HCT116 (cell line): Measurements from ENCODE around the gene VASH2.

ENCODE experiments used
- CEBPB ChIP-seq: IDR thresholded peaks from 2 replicates; pipeline ENCODE4 v1.6.1; 2012; ENCODE audit warnings: low read depth
- EZH2 ChIP-seq: fragments of 200-600 bp; sonication (generic); IDR thresholded peaks from 2 replicates; pipeline ENCODE4 v1.6.1; 2017; ENCODE audit warnings: antibody characterized with exemption, mixed run types
- EZH2phosphoT487 ChIP-seq: fragments of 200-600 bp; IDR thresholded peaks from 2 replicates; pipeline ENCODE4 v1.6.1; 2018; ENCODE audit warnings: antibody characterized with exemption, borderline replicate concordance
- FOSL1 ChIP-seq: IDR thresholded peaks from 2 replicates; pipeline ENCODE4 v1.6.1; 2012; ENCODE audit warnings: low read depth
- POLR2A ChIP-seq: IDR thresholded peaks from 2 replicates; pipeline ENCODE4 v1.7.0; 2011; ENCODE audit warnings: borderline replicate concordance; ENCODE audit not compliant: insufficient read depth, insufficient read length; ENCODE audit errors: extremely low read depth
- POLR2AphosphoS5 ChIP-seq: IDR thresholded peaks from 2 replicates; pipeline ENCODE4 v1.6.1; 2011; ENCODE audit warnings: mild to moderate bottlenecking, low read depth, low read length, moderate library complexity
- RAD21 ChIP-seq: IDR thresholded peaks from 2 replicates; pipeline ENCODE4 v1.6.1; 2012; ENCODE audit warnings: low read depth, mild to moderate bottlenecking
- SRF ChIP-seq: IDR thresholded peaks from 2 replicates; pipeline ENCODE4 v1.6.1; 2012; ENCODE audit warnings: low read depth
- TCF7L2 ChIP-seq: IDR thresholded peaks from 2 replicates; pipeline ENCODE4 v1.7.0; 2011; ENCODE audit warnings: borderline replicate concordance, inconsistent platforms; ENCODE audit not compliant: insufficient read depth, insufficient read length; ENCODE audit errors: extremely low read depth
- ZFX ChIP-seq: fragments of 450-650 bp; IDR thresholded peaks from 2 replicates; pipeline ENCODE4 v1.6.1; 2017
- ZNF274 ChIP-seq: fragments of 200-500 bp; sonication (Bioruptor generic); IDR thresholded peaks from 2 replicates; pipeline ENCODE4 v1.6.1; 2014; ENCODE audit warnings: mild to moderate bottlenecking, low read depth, low read length, inconsistent platforms
- TF ChIP-seq, protein P1 (sequence below): IDR thresholded peaks from 2 replicates; pipeline ENCODE4 v1.6.1; 2012; ENCODE audit warnings: low read depth
- TF ChIP-seq, protein P2 (sequence below), 3 experiments: fragments of 200-600 bp in 1 of 3; sonication (generic) in 1 of 3; IDR thresholded peaks in 2 of 3; conservative IDR thresholded peaks in 1 of 3; 2 replicates each; pipeline ENCODE4 v1.5.1; 2012 to 2017; ENCODE audit warnings: low read depth in 2 of 3, low read length in 2 of 3, antibody characterized with exemption in 1 of 3, borderline replicate concordance in 1 of 3, control low read depth in 1 of 3, mild to moderate bottlenecking in 1 of 3, mixed read lengths in 1 of 3, mixed run types in 1 of 3, moderate library complexity in 1 of 3; ENCODE audit not compliant: insufficient read depth in 1 of 3

DNA sequence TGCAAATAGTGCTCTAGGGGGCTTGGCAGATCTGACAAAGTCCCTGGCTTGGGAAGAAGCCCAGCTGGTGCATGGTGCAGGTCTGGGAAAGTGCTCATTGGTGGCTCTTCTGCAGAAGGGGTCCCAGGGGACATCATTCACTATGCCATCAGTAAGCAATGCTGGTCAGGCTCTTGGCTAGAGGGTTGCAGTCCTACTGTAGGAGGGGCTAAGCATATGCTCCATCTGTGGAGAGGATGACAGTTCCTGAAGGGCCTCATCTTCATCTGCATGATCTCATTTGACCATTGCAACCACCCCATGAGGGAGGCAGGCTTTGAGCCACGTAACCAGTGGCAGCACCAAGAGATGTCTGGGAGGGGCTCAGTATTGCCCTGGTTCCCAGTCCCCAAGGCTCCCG lies 31.5 kb upstream of the VASH2 start:
- TF ChIP-seq, protein P1, sequence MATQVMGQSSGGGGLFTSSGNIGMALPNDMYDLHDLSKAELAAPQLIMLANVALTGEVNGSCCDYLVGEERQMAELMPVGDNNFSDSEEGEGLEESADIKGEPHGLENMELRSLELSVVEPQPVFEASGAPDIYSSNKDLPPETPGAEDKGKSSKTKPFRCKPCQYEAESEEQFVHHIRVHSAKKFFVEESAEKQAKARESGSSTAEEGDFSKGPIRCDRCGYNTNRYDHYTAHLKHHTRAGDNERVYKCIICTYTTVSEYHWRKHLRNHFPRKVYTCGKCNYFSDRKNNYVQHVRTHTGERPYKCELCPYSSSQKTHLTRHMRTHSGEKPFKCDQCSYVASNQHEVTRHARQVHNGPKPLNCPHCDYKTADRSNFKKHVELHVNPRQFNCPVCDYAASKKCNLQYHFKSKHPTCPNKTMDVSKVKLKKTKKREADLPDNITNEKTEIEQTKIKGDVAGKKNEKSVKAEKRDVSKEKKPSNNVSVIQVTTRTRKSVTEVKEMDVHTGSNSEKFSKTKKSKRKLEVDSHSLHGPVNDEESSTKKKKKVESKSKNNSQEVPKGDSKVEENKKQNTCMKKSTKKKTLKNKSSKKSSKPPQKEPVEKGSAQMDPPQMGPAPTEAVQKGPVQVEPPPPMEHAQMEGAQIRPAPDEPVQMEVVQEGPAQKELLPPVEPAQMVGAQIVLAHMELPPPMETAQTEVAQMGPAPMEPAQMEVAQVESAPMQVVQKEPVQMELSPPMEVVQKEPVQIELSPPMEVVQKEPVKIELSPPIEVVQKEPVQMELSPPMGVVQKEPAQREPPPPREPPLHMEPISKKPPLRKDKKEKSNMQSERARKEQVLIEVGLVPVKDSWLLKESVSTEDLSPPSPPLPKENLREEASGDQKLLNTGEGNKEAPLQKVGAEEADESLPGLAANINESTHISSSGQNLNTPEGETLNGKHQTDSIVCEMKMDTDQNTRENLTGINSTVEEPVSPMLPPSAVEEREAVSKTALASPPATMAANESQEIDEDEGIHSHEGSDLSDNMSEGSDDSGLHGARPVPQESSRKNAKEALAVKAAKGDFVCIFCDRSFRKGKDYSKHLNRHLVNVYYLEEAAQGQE: no peak
- TF ChIP-seq, protein P2, sequence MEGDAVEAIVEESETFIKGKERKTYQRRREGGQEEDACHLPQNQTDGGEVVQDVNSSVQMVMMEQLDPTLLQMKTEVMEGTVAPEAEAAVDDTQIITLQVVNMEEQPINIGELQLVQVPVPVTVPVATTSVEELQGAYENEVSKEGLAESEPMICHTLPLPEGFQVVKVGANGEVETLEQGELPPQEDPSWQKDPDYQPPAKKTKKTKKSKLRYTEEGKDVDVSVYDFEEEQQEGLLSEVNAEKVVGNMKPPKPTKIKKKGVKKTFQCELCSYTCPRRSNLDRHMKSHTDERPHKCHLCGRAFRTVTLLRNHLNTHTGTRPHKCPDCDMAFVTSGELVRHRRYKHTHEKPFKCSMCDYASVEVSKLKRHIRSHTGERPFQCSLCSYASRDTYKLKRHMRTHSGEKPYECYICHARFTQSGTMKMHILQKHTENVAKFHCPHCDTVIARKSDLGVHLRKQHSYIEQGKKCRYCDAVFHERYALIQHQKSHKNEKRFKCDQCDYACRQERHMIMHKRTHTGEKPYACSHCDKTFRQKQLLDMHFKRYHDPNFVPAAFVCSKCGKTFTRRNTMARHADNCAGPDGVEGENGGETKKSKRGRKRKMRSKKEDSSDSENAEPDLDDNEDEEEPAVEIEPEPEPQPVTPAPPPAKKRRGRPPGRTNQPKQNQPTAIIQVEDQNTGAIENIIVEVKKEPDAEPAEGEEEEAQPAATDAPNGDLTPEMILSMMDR (IDR thresholded peaks at IDR 0.05 in 2 of 3, conservative IDR thresholded peaks at IDR 0.05 in 1 of 3; ENCODE audit: borderline replicate concordance in 1 of 3, insufficient read depth in 1 of 3, low read depth in 2 of 3, low read length in 2 of 3): no peak
- TF ChIP-seq RAD21: no peak
- TF ChIP-seq SRF: no peak
- no peak for TF ChIP-seq POLR2AphosphoS5
- TF ChIP-seq ZNF274: no peak
- no peak for TF ChIP-seq TCF7L2
- no peak for TF ChIP-seq ZFX
- TF ChIP-seq CEBPB: no peak
- no peak for TF ChIP-seq EZH2
- no peak for TF ChIP-seq POLR2A
- no peak for TF ChIP-seq EZH2phosphoT487
- TF ChIP-seq FOSL1: no peak
